ENCODE measurements around the gene TMEM30B. TPM values are rescaled to one million over a fixed set of nuclear protein-coding genes. Genes with fewer than 3 reads are reported as not detected.

The TMEM30B gene
- total and polyA plus RNA-seq, 10 of the 15 experiments (the other 5 are each of a cell fraction or from before 2014, with no cell fraction given): 0.10 TPM; not detected in 9

- DNase-seq (ENCODE audit: low read depth, low spot score) (no peak), FAIRE-seq (no peak), ATAC-seq (no peak)
- Histone ChIP-seq H3K9ac (ENCODE audit: control insufficient read depth, insufficient read depth, low read length) (peak overlapping the region; percentile 91), H3K4me1 (ENCODE audit: control insufficient read depth, insufficient read depth, low read length) (peaks cover 11% of the 10 kb centered on the region), H3K27me3 (replicated peaks in 1 of 2; ENCODE audit: control insufficient read depth in 2 of 2, insufficient read depth in 2 of 2, low read length in 1 of 2) (no peaks in the 10 kb centered on the region; a peak in 1 of 4 replicates), H3K27ac (ENCODE audit: control insufficient read depth, insufficient read depth) (peak overlapping the region; percentile 80), H3K4me3 (peak overlapping the region; percentile 95), H3K4me2 (ENCODE audit: control insufficient read depth, insufficient read depth) (peak overlapping the region; percentile 83), H3K79me2 (ENCODE audit: control insufficient read depth, insufficient read depth, low read length) (peaks cover 75% of the 10 kb centered on the region), H2AFZ (ENCODE audit: control insufficient read depth, low read depth, low read length) (no peak overlapping the region), H4K20me1 (ENCODE audit: control insufficient read depth, insufficient read depth) (no peaks in the 10 kb centered on the region), H3K36me3 (ENCODE audit: control insufficient read depth in 2 of 2, insufficient read depth in 2 of 2, low read length in 1 of 2) (no peaks in the 10 kb centered on the region; a peak in 1 of 4 replicates), H3K9me3 (replicated peaks; ENCODE audit: control insufficient read depth, insufficient read depth, low read length) (peaks cover 6% of the 10 kb centered on the region; the same call in 2 of the 3 replicates)
- intact Hi-C loops (cut with micrococcal nuclease; ENCODE audit: unreplicated experiment) (loop anchor here (2.0 to 5.0 kb wide), 2 partner anchors 65 to 438 kb away; partner anchors contain the start of gene SNAPC1), in situ Hi-C loops (cut with MboI) (loop anchor here (25.0 kb wide), 1 partner anchor 113 kb away; no protein-coding TSS in a partner anchor)
- TSS peak; percentile 33 for BruUV-seq (replicated peaks)
- 56% methylated on average over 6 of the region's 6 CpGs for WGBS (ENCODE audit: insufficient coverage, insufficient replicate concordance, low lambda C conversion rate, missing lambda C conversion rate)
- POLR2A ChIA-PET: interaction anchor here (1.7 to 4.7 kb wide), 4 partner anchors 9 to 117 kb away, joined by 6 to 38 read pairs (median 15); no protein-coding TSS in a partner anchor
- CTCF ChIA-PET: interaction anchor here (1.7 to 3.2 kb wide), 3 partner anchors 10 to 64 kb away, joined by 5 to 19 read pairs (median 6); no protein-coding TSS in a partner anchor
- TF ChIP-seq MLLT1 (IDR thresholded peaks at IDR 0.05) (peak; percentile 61; the same call in 1 of the 2 replicates), FOS (IDR thresholded peaks at IDR 0.05; ENCODE audit: borderline replicate concordance, extremely low read depth, insufficient read length) (no peak)
- RAD21 ChIA-PET (ENCODE audit: unreplicated experiment): interaction anchor here (0.8 to 6.9 kb wide), 14 partner anchors 12 to 152 kb away, joined by 3 to 62 read pairs (median 8); no protein-coding TSS in a partner anchor
- SMC1A ChIA-PET (ENCODE audit: uncharacterized antibody, unreplicated experiment): interaction anchor here (0.8 to 6.4 kb wide), 20 partner anchors 9 to 127 kb away, joined by 3 to 64 read pairs (median 6); no protein-coding TSS in a partner anchor
Observed at GRCh38 chr14:61323970-61324369, 42.8 kb upstream of the TMEM30B start.
